IMR-90 (cell line): ENCODE measurements around the gene RTP5.

Experiments
- BHLHE40 ChIP-seq: fragments of 150-350 bp; IDR thresholded peaks from 2 replicates; pipeline ENCODE4 v1.6.1; 2016; ENCODE audit warnings: mild to moderate bottlenecking, low read depth, low read length
- CEBPB ChIP-seq: IDR thresholded peaks from 2 replicates; pipeline ENCODE4 v1.6.1; 2012; ENCODE audit warnings: low read depth, low read length, improper control_type of control experiment
- CHD1 ChIP-seq: IDR thresholded peaks from 2 replicates; pipeline ENCODE4 v1.6.1; 2012; ENCODE audit warnings: low read depth, low read length, improper control_type of control experiment
- MAFK ChIP-seq: IDR thresholded peaks from 2 replicates; pipeline ENCODE4 v1.6.1; 2012; ENCODE audit warnings: low read depth, low read length, improper control_type of control experiment
- POLR2A ChIP-seq: IDR thresholded peaks from 2 replicates; pipeline ENCODE4 v1.6.1; 2012; ENCODE audit warnings: mild to moderate bottlenecking, low read depth, low read length
- RAD21 ChIP-seq: IDR thresholded peaks from 2 replicates; pipeline ENCODE4 v1.6.1; 2012; ENCODE audit warnings: low read length, improper control_type of control experiment
- RFX5 ChIP-seq: IDR thresholded peaks from 2 replicates; pipeline ENCODE4 v1.8.0; 2012; ENCODE audit warnings: low read depth, mild to moderate bottlenecking, low read length, moderate library complexity
- SMC3 ChIP-seq: fragments of 150-350 bp; IDR thresholded peaks from 2 replicates; pipeline ENCODE4 v1.6.1; 2016; ENCODE audit warnings: low read depth, mild to moderate bottlenecking, antibody characterized with exemption, low read length, moderate library complexity
- USF2 ChIP-seq: fragments of 150-350 bp; IDR thresholded peaks from 2 replicates; pipeline ENCODE4 v1.6.1; 2017; ENCODE audit warnings: mild to moderate bottlenecking, antibody characterized with exemption, low read length, low read depth
- TF ChIP-seq, protein P1 (sequence below): conservative IDR thresholded peaks from 2 replicates; pipeline ENCODE4 v1.5.1; 2012; ENCODE audit warnings: mild to moderate bottlenecking, low read depth, low read length, improper control_type of control experiment

GRCh38 chr2:241912021-241912555 is 42.6 kb downstream of the RTP5 start:
- TF ChIP-seq BHLHE40, result no peak
- TF ChIP-seq, protein P1, sequence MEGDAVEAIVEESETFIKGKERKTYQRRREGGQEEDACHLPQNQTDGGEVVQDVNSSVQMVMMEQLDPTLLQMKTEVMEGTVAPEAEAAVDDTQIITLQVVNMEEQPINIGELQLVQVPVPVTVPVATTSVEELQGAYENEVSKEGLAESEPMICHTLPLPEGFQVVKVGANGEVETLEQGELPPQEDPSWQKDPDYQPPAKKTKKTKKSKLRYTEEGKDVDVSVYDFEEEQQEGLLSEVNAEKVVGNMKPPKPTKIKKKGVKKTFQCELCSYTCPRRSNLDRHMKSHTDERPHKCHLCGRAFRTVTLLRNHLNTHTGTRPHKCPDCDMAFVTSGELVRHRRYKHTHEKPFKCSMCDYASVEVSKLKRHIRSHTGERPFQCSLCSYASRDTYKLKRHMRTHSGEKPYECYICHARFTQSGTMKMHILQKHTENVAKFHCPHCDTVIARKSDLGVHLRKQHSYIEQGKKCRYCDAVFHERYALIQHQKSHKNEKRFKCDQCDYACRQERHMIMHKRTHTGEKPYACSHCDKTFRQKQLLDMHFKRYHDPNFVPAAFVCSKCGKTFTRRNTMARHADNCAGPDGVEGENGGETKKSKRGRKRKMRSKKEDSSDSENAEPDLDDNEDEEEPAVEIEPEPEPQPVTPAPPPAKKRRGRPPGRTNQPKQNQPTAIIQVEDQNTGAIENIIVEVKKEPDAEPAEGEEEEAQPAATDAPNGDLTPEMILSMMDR, result no peak
- TF ChIP-seq RFX5, result no peak
- TF ChIP-seq MAFK, result no peak
- no peak for TF ChIP-seq POLR2A
- TF ChIP-seq CEBPB, result no peak
- no peak for TF ChIP-seq CHD1
- TF ChIP-seq RAD21, result no peak
- TF ChIP-seq USF2, result no peak
- no peak for TF ChIP-seq SMC3
